HG03521 (cell line): ENCODE results near the gene CDKN1C.

ENCODE experiments used
- ATAC-seq: cut with Tn5 transposase; IDR thresholded peaks from one replicate; pipeline ENCODE4 v1.9.1; 2021; ENCODE audit warnings: mild to moderate bottlenecking, moderate library complexity; ENCODE audit not compliant: unreplicated experiment

The CDKN1C gene

GRCh38 chr11:2833716-2834502 is 51.7 kb downstream of the CDKN1C start:
- ATAC-seq = no peak
